Activated CD8-positive, alpha-beta memory T cell treated with anti-CD3 and anti-CD28 coated beads for 36 hours (primary cell): ENCODE data around the gene PDE4D. TPM values are rescaled to one million over a fixed set of nuclear protein-coding genes. Genes with fewer than 3 reads are reported as not detected.

Experiments used
- CTCF ChIA-PET: fragments of 350-600 bp; sonication (Branson Sonifier 250); formaldehyde crosslinking; loops from one replicate; lab custom pipeline; 2021; ENCODE audit warnings: antibody characterized with exemption; lab: Charles Lee
- POLR2A ChIA-PET: fragments of 350-600 bp; sonication (Branson Sonifier 250); formaldehyde crosslinking; loops from one replicate; lab custom pipeline; 2021; ENCODE audit warnings: antibody characterized with exemption; lab: Charles Lee
- total RNA-seq, 2 experiments: library from RNA; stranded (reverse); gene quantifications; one replicate each; pipeline ENCODE4 v1.2.3, GENCODE V29; 2021

The PDE4D gene
- total RNA-seq, 2 experiments from 2014 or later, result 28.4 to 29.0 TPM

- CTCF ChIA-PET, result no interaction called here
- POLR2A ChIA-PET, result no interaction called here
Observed at GRCh38 chr5:59282726-59283125, 610.8 kb downstream of the PDE4D start.

GRCh38 chr5:59279979-59280378 lies 613.5 kb downstream of the PDE4D start:
- ChIA-PET POLR2A (no interaction called here), CTCF (no interaction called here)

GRCh38 chr5:59276917-59277372 lies 616.6 kb downstream of the PDE4D start:
- ChIA-PET CTCF (no interaction called here), POLR2A (no interaction called here)

GRCh38 chr5:59276325-59276675 lies 617.2 kb downstream of the PDE4D start:
- POLR2A ChIA-PET, result no interaction called here
- CTCF ChIA-PET, result no interaction called here

- ChIA-PET CTCF (no interaction called here), POLR2A (no interaction called here)
Observed at GRCh38 chr5:59275510-59276324, 617.8 kb downstream of the PDE4D start.

- CTCF ChIA-PET, result no interaction called here
Observed at GRCh38 chr5:59275170-59275509, 618.4 kb downstream of the PDE4D start.

GRCh38 chr5:59274106-59274636 lies 619.4 kb downstream of the PDE4D start:
- CTCF ChIA-PET, result interaction anchor here (1.0 kb wide), 1 partner anchor 388 kb away, joined by 4 read pairs; no protein-coding TSS in a partner anchor
- POLR2A ChIA-PET, result no interaction called here

More at GRCh38 chr5:59275170-59275509, 618.4 kb downstream of the PDE4D start:
- POLR2A ChIA-PET, result no interaction called here

GRCh38 chr5:59272809-59273427 lies 620.6 kb downstream of the PDE4D start:
- POLR2A ChIA-PET, result no interaction called here
- CTCF ChIA-PET, result no interaction called here

GRCh38 chr5:59268756-59269415 lies 624.6 kb downstream of the PDE4D start:
- ChIA-PET CTCF (no interaction called here), POLR2A (interaction anchor here (0.5 kb wide), 1 partner anchor 109 kb away, joined by 3 read pairs; no protein-coding TSS in a partner anchor)

- POLR2A ChIA-PET, result no interaction called here
- CTCF ChIA-PET, result no interaction called here
Observed at GRCh38 chr5:59267033-59267432, 626.5 kb downstream of the PDE4D start.

GRCh38 chr5:59266410-59266809 lies 627.1 kb downstream of the PDE4D start:
- CTCF ChIA-PET, result no interaction called here
- POLR2A ChIA-PET, result no interaction called here

- ChIA-PET POLR2A (no interaction called here), CTCF (no interaction called here)
Observed at GRCh38 chr5:59264639-59265245, 628.8 kb downstream of the PDE4D start.

GRCh38 chr5:59264013-59264412 lies 629.5 kb downstream of the PDE4D start:
- CTCF ChIA-PET, result no interaction called here

GRCh38 chr5:59261969-59262368 lies 631.6 kb downstream of the PDE4D start:
- ChIA-PET CTCF (no interaction called here), POLR2A (no interaction called here)

More at GRCh38 chr5:59264013-59264412, 629.5 kb downstream of the PDE4D start:
- POLR2A ChIA-PET, result no interaction called here

- ChIA-PET POLR2A (no interaction called here), CTCF (no interaction called here)
Observed at GRCh38 chr5:59260973-59261372, 632.6 kb downstream of the PDE4D start.

- POLR2A ChIA-PET, result no interaction called here
- CTCF ChIA-PET, result no interaction called here
Observed at GRCh38 chr5:59260200-59260599, 633.3 kb downstream of the PDE4D start.

GRCh38 chr5:59259237-59259636 lies 634.3 kb downstream of the PDE4D start:
- ChIA-PET POLR2A (no interaction called here), CTCF (no interaction called here)

GRCh38 chr5:59257488-59258400 lies 635.8 kb downstream of the PDE4D start:
- ChIA-PET CTCF (no interaction called here), POLR2A (no interaction called here)

GRCh38 chr5:59256331-59256730 lies 637.2 kb downstream of the PDE4D start:
- ChIA-PET POLR2A (no interaction called here), CTCF (no interaction called here)
